ENCODE results near the gene RAB9B.
"Not testable (repeated sequence)": the region's sequence is repeated elsewhere in the genome, so short reads cannot be mapped to it uniquely, and the experiment has no call there.

The RAB9B gene

GRCh38 chrX:103825881-103826280, 6.2 kb downstream of the RAB9B start:
- TF ChIP-seq CTCF (IDR thresholded peaks at IDR 0.05; ENCODE audit: low read depth, low read length, poor library complexity, severe bottlenecking): no peak
- TF ChIP-seq EZH2phosphoT487 (IDR thresholded peaks at IDR 0.05; ENCODE audit: borderline replicate concordance, low read length): no peak
- Histone ChIP-seq H3K4me2 (ENCODE audit: low read length) (no peak overlapping the region), H3K4me1 (ENCODE audit: control insufficient read depth, low read length) (no peaks in the 10 kb centered on the region), H3K9me3 (ENCODE audit: control insufficient read depth, insufficient read depth, low read length) (no peaks in the 10 kb centered on the region), H3F3A (ENCODE audit: control insufficient read depth, insufficient read depth) (no peaks in the 10 kb centered on the region), H3K27me3 (ENCODE audit: control insufficient read depth, low read length) (no peaks in the 10 kb centered on the region), H3K79me2 (ENCODE audit: control insufficient read depth, low read length) (no peaks in the 10 kb centered on the region), H4K20me1 (ENCODE audit: control insufficient read depth, insufficient read depth, low read depth, low read length) (no peaks in the 10 kb centered on the region), H3K4me3 (ENCODE audit: low read length) (no peak overlapping the region), H3K27ac (ENCODE audit: low read depth, low read length) (no peak overlapping the region), H3K36me3 (ENCODE audit: control insufficient read depth, low read length) (no peaks in the 10 kb centered on the region), H3K9me2 (replicated peaks; ENCODE audit: control insufficient read depth, low read length) (no peaks in the 10 kb centered on the region)

- no peak overlapping the region for H3K4me2 ChIP-seq (ENCODE audit: low read length)
- no peaks in the 10 kb centered on the region for H3K9me2 ChIP-seq (replicated peaks; ENCODE audit: control insufficient read depth, low read length)
- H3K4me3 ChIP-seq (ENCODE audit: low read length): no peak overlapping the region
- no peaks in the 10 kb centered on the region for H4K20me1 ChIP-seq (ENCODE audit: control insufficient read depth, insufficient read depth, low read depth, low read length)
- no peaks in the 10 kb centered on the region for H3K9me3 ChIP-seq (ENCODE audit: control insufficient read depth, insufficient read depth, low read length)
- H3F3A ChIP-seq (ENCODE audit: control insufficient read depth, insufficient read depth): no peaks in the 10 kb centered on the region
- TF ChIP-seq CTCF (IDR thresholded peaks at IDR 0.05; ENCODE audit: low read depth, low read length, poor library complexity, severe bottlenecking): no peak
- no peak for TF ChIP-seq EZH2phosphoT487 (IDR thresholded peaks at IDR 0.05; ENCODE audit: borderline replicate concordance, low read length)
- no peak overlapping the region for H3K27ac ChIP-seq (ENCODE audit: low read depth, low read length)
- no peaks in the 10 kb centered on the region for H3K4me1 ChIP-seq (ENCODE audit: control insufficient read depth, low read length)
- no peaks in the 10 kb centered on the region for H3K36me3 ChIP-seq (ENCODE audit: control insufficient read depth, low read length)
- H3K27me3 ChIP-seq (ENCODE audit: control insufficient read depth, low read length): no peaks in the 10 kb centered on the region
- no peaks in the 10 kb centered on the region for H3K79me2 ChIP-seq (ENCODE audit: control insufficient read depth, low read length)
Observed at GRCh38 chrX:103823591-103823990, 8.5 kb downstream of the RAB9B start.

- not testable (repeated sequence) for H3K4me1 ChIP-seq (ENCODE audit: control insufficient read depth, low read length); H3K4me2 ChIP-seq (ENCODE audit: low read length); H3K36me3 ChIP-seq (ENCODE audit: control insufficient read depth, low read length); H3K4me3 ChIP-seq (ENCODE audit: low read length); H4K20me1 ChIP-seq (ENCODE audit: control insufficient read depth, insufficient read depth, low read depth, low read length); H3K27ac ChIP-seq (ENCODE audit: low read depth, low read length); H3K9me3 ChIP-seq (ENCODE audit: control insufficient read depth, insufficient read depth, low read length); H3K79me2 ChIP-seq (ENCODE audit: control insufficient read depth, low read length); H3K27me3 ChIP-seq (ENCODE audit: control insufficient read depth, low read length); H3K9me2 ChIP-seq (replicated peaks; ENCODE audit: control insufficient read depth, low read length); H3F3A ChIP-seq (ENCODE audit: control insufficient read depth, insufficient read depth)
Observed at GRCh38 chrX:103820802-103821201, 11.3 kb downstream of the RAB9B start.

GRCh38 chrX:103818842-103819619, 13.0 kb downstream of the RAB9B start:
- Histone ChIP-seq H4K20me1 (ENCODE audit: control insufficient read depth, insufficient read depth, low read depth, low read length) (no peaks in the 10 kb centered on the region), H3K4me3 (ENCODE audit: low read length) (no peak overlapping the region), H3K27ac (ENCODE audit: low read depth, low read length) (no peak overlapping the region), H3K9me3 (ENCODE audit: control insufficient read depth, insufficient read depth, low read length) (no peaks in the 10 kb centered on the region), H3F3A (ENCODE audit: control insufficient read depth, insufficient read depth) (no peaks in the 10 kb centered on the region), H3K27me3 (ENCODE audit: control insufficient read depth, low read length) (no peaks in the 10 kb centered on the region), H3K79me2 (ENCODE audit: control insufficient read depth, low read length) (no peaks in the 10 kb centered on the region), H3K9me2 (replicated peaks; ENCODE audit: control insufficient read depth, low read length) (no peaks in the 10 kb centered on the region), H3K36me3 (ENCODE audit: control insufficient read depth, low read length) (no peaks in the 10 kb centered on the region), H3K4me2 (ENCODE audit: low read length) (no peak overlapping the region), H3K4me1 (ENCODE audit: control insufficient read depth, low read length) (no peaks in the 10 kb centered on the region)
- TF ChIP-seq CTCF (IDR thresholded peaks at IDR 0.05; ENCODE audit: low read depth, low read length, poor library complexity, severe bottlenecking) (no peak), EZH2phosphoT487 (IDR thresholded peaks at IDR 0.05; ENCODE audit: borderline replicate concordance, low read length) (no peak)

Data from DOHH2 (cell line).